HCT116 (cell line): ENCODE measurements around the gene PRCP. TPM values are rescaled to one million over a fixed set of nuclear protein-coding genes. Genes with fewer than 3 reads are reported as not detected.

Experiments
- ATAC-seq: fragments of 200-7000 bp; cut with Tn5 transposase; 2 replicates; pipeline ENCODE4 v1.9.1; 2020; ENCODE audit warnings: mild to moderate bottlenecking, moderate library complexity
- BruUV-seq: library from RNA; stranded (reverse); fragments of 400-500 nt; replicated peaks from 2 replicates; lab custom pipeline; 2021; lab: Mats Ljungman, UMichigan
- CTCF ChIA-PET: fragments of 300-600 bp; sonication (Branson Sonifier 250); formaldehyde crosslinking; loops from one replicate; lab custom pipeline; 2021; ENCODE audit warnings: antibody characterized with exemption; lab: Charles Lee
- POLR2A ChIA-PET: fragments of 300-600, 350-600 bp; sonication (Branson Sonifier 250); formaldehyde crosslinking; loops from one replicate; lab custom pipeline; 2021; ENCODE audit warnings: antibody characterized with exemption; lab: Charles Lee
- RAD21 ChIA-PET, 2 experiments: fragments of 300-600 bp; sonication (Branson Sonifier 250); formaldehyde crosslinking; loops; one replicate each; lab custom pipeline; 2023; ENCODE audit warnings: low total read pairs in 2 of 2; ENCODE audit not compliant: uncharacterized antibody in 2 of 2, unreplicated experiment in 2 of 2, low non-redundant PET in 1 of 2; lab: Charles Lee
- DNase-seq: peaks from one replicate; pipeline ENCODE4 v3.0.0-alpha.2; 2010; ENCODE audit warnings: low read depth, low spot score
- H2AFZ ChIP-seq: fragments of 200-600 bp; shearing (Covaris generic), sonication (generic); 2 replicates; pipeline ENCODE4 v1.6.1; 2017; ENCODE audit warnings: low read depth, mixed run types, mixed read lengths, antibody characterized with exemption, low read length; ENCODE audit not compliant: poor library complexity, severe bottlenecking
- H3K27ac ChIP-seq: 2 replicates; pipeline ENCODE4 v1.5.1; 2012; ENCODE audit warnings: low read depth, low read length
- H3K27me3 ChIP-seq: fragments of 200-600 bp; sonication (generic); 2 replicates; pipeline ENCODE4 v1.6.1; 2016; ENCODE audit warnings: mixed run types, low read length, mixed read lengths; ENCODE audit not compliant: insufficient read depth
- H3K36me3 ChIP-seq, 2 experiments: fragments of 200-500 bp in 1 of 2; fragments of 200-600 bp in 1 of 2; sonication (Bioruptor generic) in 1 of 2; sonication (generic) in 1 of 2; 2 replicates each; pipeline versions ENCODE4 v1.5.1 to v1.6.1; 2014 to 2016; ENCODE audit warnings: low read length in 2 of 2, inconsistent platforms in 1 of 2, mixed read lengths in 1 of 2, mixed run types in 1 of 2; ENCODE audit not compliant: insufficient read depth in 2 of 2, control insufficient read depth in 1 of 2
- H3K4me1 ChIP-seq, 2 experiments: fragments of 200-600 bp in 1 of 2; sonication (generic) in 1 of 2; 2 replicates each; pipeline versions ENCODE4 v1.5.1 to v1.6.1; 2012 to 2017; ENCODE audit warnings: low read length in 2 of 2, inconsistent platforms in 1 of 2, mild to moderate bottlenecking in 1 of 2, mixed read lengths in 1 of 2, mixed run types in 1 of 2, moderate library complexity in 1 of 2; ENCODE audit not compliant: insufficient read depth in 2 of 2, control insufficient read depth in 1 of 2
- H3K4me2 ChIP-seq: fragments of 200-600 bp; sonication (generic); 2 replicates; pipeline ENCODE4 v1.6.1; 2017; ENCODE audit warnings: mixed run types, low read length, mixed read lengths
- H3K4me3 ChIP-seq, 2 experiments: fragments of 200-600 bp in 1 of 2; sonication (generic) in 1 of 2; replicated peaks in 1 of 2; 2 replicates each; pipeline ENCODE4 v1.5.1; 2011 to 2016; ENCODE audit warnings: low read length in 2 of 2, control low read depth in 1 of 2, low read depth in 1 of 2, mild to moderate bottlenecking in 1 of 2, mixed read lengths in 1 of 2, mixed run types in 1 of 2
- H3K79me2 ChIP-seq: fragments of 200-600 bp; sonication (generic); 2 replicates; pipeline ENCODE4 v1.6.1; 2017; ENCODE audit warnings: mild to moderate bottlenecking, mixed run types, low read length, moderate library complexity, mixed read lengths; ENCODE audit not compliant: insufficient read depth
- H3K9ac ChIP-seq: fragments of 200-600 bp; sonication (generic); 2 replicates; pipeline ENCODE4 v1.6.1; 2016; ENCODE audit warnings: low read length, mixed read lengths
- H3K9me2 ChIP-seq: fragments of 200-600 bp; sonication (generic), shearing (Covaris generic); 2 replicates; pipeline ENCODE4 v1.6.1; 2017; ENCODE audit warnings: mixed run types, mild to moderate bottlenecking, moderate library complexity; ENCODE audit not compliant: insufficient read depth
- H3K9me3 ChIP-seq, 2 experiments: fragments of 200-500 bp in 1 of 2; fragments of 200-600 bp in 1 of 2; sonication (Bioruptor generic) in 1 of 2; sonication (generic) in 1 of 2; 2 replicates each; pipeline ENCODE4 v1.6.1; 2014 to 2017; ENCODE audit warnings: low read length in 2 of 2, mixed read lengths in 2 of 2, inconsistent platforms in 1 of 2, low read depth in 1 of 2, mild to moderate bottlenecking in 1 of 2, mixed run types in 1 of 2, moderate library complexity in 1 of 2; ENCODE audit not compliant: control insufficient read depth in 1 of 2, insufficient read depth in 1 of 2
- H4K20me1 ChIP-seq: fragments of 200-600 bp; sonication (generic), shearing (Covaris generic); 2 replicates; pipeline ENCODE4 v1.6.1; 2017; ENCODE audit warnings: mixed run types, mild to moderate bottlenecking, moderate library complexity; ENCODE audit not compliant: insufficient read depth
- CEBPB ChIP-seq: IDR thresholded peaks from 2 replicates; pipeline ENCODE4 v1.6.1; 2012; ENCODE audit warnings: low read depth
- CTCF ChIP-seq, 3 experiments: fragments of 200-600 bp in 1 of 3; sonication (generic) in 1 of 3; IDR thresholded peaks in 2 of 3; conservative IDR thresholded peaks in 1 of 3; 2 replicates each; pipeline ENCODE4 v1.5.1; 2012 to 2017; ENCODE audit warnings: low read depth in 2 of 3, low read length in 2 of 3, antibody characterized with exemption in 1 of 3, borderline replicate concordance in 1 of 3, control low read depth in 1 of 3, mild to moderate bottlenecking in 1 of 3, mixed read lengths in 1 of 3, mixed run types in 1 of 3, moderate library complexity in 1 of 3; ENCODE audit not compliant: insufficient read depth in 1 of 3
- EGR1 ChIP-seq: IDR thresholded peaks from 2 replicates; pipeline ENCODE4 v1.6.1; 2012; ENCODE audit warnings: low read depth
- EZH2 ChIP-seq: fragments of 200-600 bp; sonication (generic); IDR thresholded peaks from 2 replicates; pipeline ENCODE4 v1.6.1; 2017; ENCODE audit warnings: antibody characterized with exemption, mixed run types
- EZH2phosphoT487 ChIP-seq: fragments of 200-600 bp; IDR thresholded peaks from 2 replicates; pipeline ENCODE4 v1.6.1; 2018; ENCODE audit warnings: antibody characterized with exemption, borderline replicate concordance
- FOSL1 ChIP-seq: IDR thresholded peaks from 2 replicates; pipeline ENCODE4 v1.6.1; 2012; ENCODE audit warnings: low read depth
- JUND ChIP-seq: IDR thresholded peaks from 2 replicates; pipeline ENCODE4 v1.6.1; 2012
- POLR2A ChIP-seq: IDR thresholded peaks from 2 replicates; pipeline ENCODE4 v1.7.0; 2011; ENCODE audit warnings: borderline replicate concordance; ENCODE audit not compliant: insufficient read depth, insufficient read length; ENCODE audit errors: extremely low read depth
- POLR2AphosphoS5 ChIP-seq: IDR thresholded peaks from 2 replicates; pipeline ENCODE4 v1.6.1; 2011; ENCODE audit warnings: mild to moderate bottlenecking, low read depth, low read length, moderate library complexity
- RAD21 ChIP-seq: IDR thresholded peaks from 2 replicates; pipeline ENCODE4 v1.6.1; 2012; ENCODE audit warnings: low read depth, mild to moderate bottlenecking
- SIN3A ChIP-seq: IDR thresholded peaks from 2 replicates; pipeline ENCODE4 v1.6.1; 2012; ENCODE audit warnings: low read depth
- SRF ChIP-seq: IDR thresholded peaks from 2 replicates; pipeline ENCODE4 v1.6.1; 2012; ENCODE audit warnings: low read depth
- YY1 ChIP-seq: IDR thresholded peaks from 2 replicates; pipeline ENCODE4 v1.6.1; 2011; ENCODE audit warnings: low read length, low read depth, moderate library complexity, mild to moderate bottlenecking; ENCODE audit not compliant: insufficient replicate concordance; ENCODE audit errors: extremely low read depth
- ZNF274 ChIP-seq: fragments of 200-500 bp; sonication (Bioruptor generic); IDR thresholded peaks from 2 replicates; pipeline ENCODE4 v1.6.1; 2014; ENCODE audit warnings: mild to moderate bottlenecking, low read depth, low read length, inconsistent platforms
- intact Hi-C: fragments of 100-400 bp; cut with micrococcal nuclease; formaldehyde crosslinking; loops from 2 replicates; pipeline ENCODE4 v1.10.0; 2022
- total RNA-seq: library from RNA; stranded (reverse); gene quantifications from one replicate; pipeline ENCODE4 v1.2.1, GENCODE V29; 2021; ENCODE audit not compliant: unreplicated experiment
- TF ChIP-seq, protein P1 (sequence below): IDR thresholded peaks from 2 replicates; pipeline ENCODE4 v1.6.1; 2012; ENCODE audit warnings: low read depth

Gene PRCP
- total RNA-seq, 1 experiment from 2014 or later: 50.0 TPM

DNA sequence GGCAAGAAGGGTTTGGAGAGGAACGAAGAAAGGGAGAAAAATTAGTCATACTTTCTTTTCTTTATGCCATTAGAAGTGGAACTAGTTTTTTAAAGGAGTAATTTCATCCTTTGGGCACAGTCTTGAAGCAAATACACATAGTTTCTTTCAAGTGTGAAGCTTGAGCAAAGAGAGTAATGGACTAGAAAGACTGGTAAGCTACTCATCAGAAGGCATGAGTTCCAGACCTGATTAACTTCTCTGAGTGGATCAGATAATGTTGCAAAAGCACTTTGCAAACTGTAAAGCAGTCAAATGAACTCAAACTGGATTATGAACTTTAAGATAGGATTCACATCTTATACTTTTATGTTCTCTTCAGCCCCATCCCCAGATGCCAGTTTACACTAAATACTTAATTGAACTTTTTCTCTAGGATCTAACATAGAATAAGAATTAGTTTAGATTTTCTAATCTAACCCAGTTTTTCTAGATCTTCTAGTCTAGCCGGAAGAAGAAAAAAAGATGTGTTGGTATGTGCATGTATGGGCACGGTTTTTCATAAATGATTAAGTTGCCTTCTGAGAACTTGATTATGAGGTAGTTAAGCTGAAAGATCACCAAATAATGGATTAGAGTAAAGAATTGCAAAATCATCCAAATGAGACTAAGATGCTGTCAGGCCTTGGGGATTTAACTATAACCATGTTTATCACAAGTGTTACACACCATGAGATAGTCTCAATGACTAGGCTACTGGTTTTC, 3.8 kb upstream of the PRCP start:
- H3K36me3 ChIP-seq: no peaks in the 10 kb centered on the region
- H3K9me3 ChIP-seq: no peaks in the 10 kb centered on the region
- peaks cover 13% of the 10 kb centered on the region; the same call in 1 of the 2 replicates for H4K20me1 ChIP-seq
- intact Hi-C loops: loop anchor here (2.0 kb wide), 1 partner anchor 917 kb away; no protein-coding TSS in a partner anchor
- H3K27ac ChIP-seq: no peak overlapping the region
- H3K27me3 ChIP-seq: no peaks in the 10 kb centered on the region
- no peak for DNase-seq
- peaks cover 77% of the 10 kb centered on the region for H3K79me2 ChIP-seq
- POLR2A ChIA-PET: no interaction called here
- H3K4me3 ChIP-seq: no peak overlapping the region
- no peak for ATAC-seq
- no peak overlapping the region; the same call in 1 of the 2 replicates for H3K4me2 ChIP-seq
- H2AFZ ChIP-seq: no peak overlapping the region
- H3K9me2 ChIP-seq: no peaks in the 10 kb centered on the region
- BruUV-seq: no TSS peak
- CTCF ChIA-PET: interaction anchor here (1.6 kb wide), 1 partner anchor 23 kb away, joined by 5 read pairs; no protein-coding TSS in a partner anchor
- TF ChIP-seq JUND (no peak), YY1 (no peak), CEBPB (no peak), EZH2phosphoT487 (no peak), CTCF (IDR thresholded peaks at IDR 0.05 in 2 of 3, conservative IDR thresholded peaks at IDR 0.05 in 1 of 3; ENCODE audit: borderline replicate concordance in 1 of 3, insufficient read depth in 1 of 3, low read depth in 2 of 3, low read length in 2 of 3) (no peak), ZNF274 (no peak), SRF (no peak), EZH2 (no peak), POLR2A (no peak), RAD21 (no peak), SIN3A (no peak), POLR2AphosphoS5 (no peak), EGR1 (no peak), FOSL1 (no peak)
- TF ChIP-seq, protein P1, sequence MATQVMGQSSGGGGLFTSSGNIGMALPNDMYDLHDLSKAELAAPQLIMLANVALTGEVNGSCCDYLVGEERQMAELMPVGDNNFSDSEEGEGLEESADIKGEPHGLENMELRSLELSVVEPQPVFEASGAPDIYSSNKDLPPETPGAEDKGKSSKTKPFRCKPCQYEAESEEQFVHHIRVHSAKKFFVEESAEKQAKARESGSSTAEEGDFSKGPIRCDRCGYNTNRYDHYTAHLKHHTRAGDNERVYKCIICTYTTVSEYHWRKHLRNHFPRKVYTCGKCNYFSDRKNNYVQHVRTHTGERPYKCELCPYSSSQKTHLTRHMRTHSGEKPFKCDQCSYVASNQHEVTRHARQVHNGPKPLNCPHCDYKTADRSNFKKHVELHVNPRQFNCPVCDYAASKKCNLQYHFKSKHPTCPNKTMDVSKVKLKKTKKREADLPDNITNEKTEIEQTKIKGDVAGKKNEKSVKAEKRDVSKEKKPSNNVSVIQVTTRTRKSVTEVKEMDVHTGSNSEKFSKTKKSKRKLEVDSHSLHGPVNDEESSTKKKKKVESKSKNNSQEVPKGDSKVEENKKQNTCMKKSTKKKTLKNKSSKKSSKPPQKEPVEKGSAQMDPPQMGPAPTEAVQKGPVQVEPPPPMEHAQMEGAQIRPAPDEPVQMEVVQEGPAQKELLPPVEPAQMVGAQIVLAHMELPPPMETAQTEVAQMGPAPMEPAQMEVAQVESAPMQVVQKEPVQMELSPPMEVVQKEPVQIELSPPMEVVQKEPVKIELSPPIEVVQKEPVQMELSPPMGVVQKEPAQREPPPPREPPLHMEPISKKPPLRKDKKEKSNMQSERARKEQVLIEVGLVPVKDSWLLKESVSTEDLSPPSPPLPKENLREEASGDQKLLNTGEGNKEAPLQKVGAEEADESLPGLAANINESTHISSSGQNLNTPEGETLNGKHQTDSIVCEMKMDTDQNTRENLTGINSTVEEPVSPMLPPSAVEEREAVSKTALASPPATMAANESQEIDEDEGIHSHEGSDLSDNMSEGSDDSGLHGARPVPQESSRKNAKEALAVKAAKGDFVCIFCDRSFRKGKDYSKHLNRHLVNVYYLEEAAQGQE: no peak
- RAD21 ChIA-PET: no interaction called here
- peaks cover 9 to 23% of the 10 kb centered on the region in 2 experiments; a peak in 3 of 4 replicates for H3K4me1 ChIP-seq
- no peak overlapping the region for H3K9ac ChIP-seq
